ENCODE data around the gene CXXC5. TPM values are rescaled to one million over a fixed set of nuclear protein-coding genes. Genes with fewer than 3 reads are reported as not detected.

Gene CXXC5
- total RNA-seq, 4 donors from 2014 or later: 26.5 to 50.7 (median 36.2) TPM

DNA sequence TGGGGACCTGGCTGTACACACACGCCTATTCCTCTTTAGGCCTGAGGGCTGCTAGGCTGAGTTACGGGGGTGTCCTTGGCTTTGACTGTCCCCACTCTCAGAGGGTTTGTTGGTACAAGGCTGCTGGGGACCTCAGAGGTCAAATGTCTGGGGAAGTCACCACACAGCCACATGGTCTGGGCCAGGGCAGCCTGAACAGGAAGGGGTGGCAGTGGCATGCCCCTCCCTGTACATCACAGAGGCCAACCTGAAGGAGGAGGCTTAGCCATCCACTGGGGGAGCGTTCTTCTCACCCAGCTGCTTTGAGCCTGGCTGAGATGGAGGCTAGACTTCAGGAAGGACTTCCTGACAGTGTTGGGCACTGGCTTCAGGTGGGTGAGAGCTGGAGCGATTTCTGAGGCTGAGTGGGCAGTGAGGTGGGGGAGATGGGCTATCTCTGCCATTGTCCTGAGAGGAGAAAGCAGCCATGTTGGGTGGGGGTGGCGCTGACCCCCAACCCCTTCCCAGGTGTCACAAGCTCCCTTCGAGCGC is 36.3 kb downstream of the CXXC5 start:
- in situ Hi-C loops (cut with MboI; ENCODE audit: low pct_ligation_motif_present in 1 of 4, low pct_unique_long_range_greater_than_20kb in 1 of 4, low sequenced_read_pairs in 3 of 4) (no loop called here), intact Hi-C loops (cut with DNase I; ENCODE audit: low total_unique reads) (no loop called here)
- H3K36me3 ChIP-seq: peaks cover 0 to 5% (median 0%) of the 10 kb centered on the region in 4 donors
- TF ChIP-seq, protein P1, sequence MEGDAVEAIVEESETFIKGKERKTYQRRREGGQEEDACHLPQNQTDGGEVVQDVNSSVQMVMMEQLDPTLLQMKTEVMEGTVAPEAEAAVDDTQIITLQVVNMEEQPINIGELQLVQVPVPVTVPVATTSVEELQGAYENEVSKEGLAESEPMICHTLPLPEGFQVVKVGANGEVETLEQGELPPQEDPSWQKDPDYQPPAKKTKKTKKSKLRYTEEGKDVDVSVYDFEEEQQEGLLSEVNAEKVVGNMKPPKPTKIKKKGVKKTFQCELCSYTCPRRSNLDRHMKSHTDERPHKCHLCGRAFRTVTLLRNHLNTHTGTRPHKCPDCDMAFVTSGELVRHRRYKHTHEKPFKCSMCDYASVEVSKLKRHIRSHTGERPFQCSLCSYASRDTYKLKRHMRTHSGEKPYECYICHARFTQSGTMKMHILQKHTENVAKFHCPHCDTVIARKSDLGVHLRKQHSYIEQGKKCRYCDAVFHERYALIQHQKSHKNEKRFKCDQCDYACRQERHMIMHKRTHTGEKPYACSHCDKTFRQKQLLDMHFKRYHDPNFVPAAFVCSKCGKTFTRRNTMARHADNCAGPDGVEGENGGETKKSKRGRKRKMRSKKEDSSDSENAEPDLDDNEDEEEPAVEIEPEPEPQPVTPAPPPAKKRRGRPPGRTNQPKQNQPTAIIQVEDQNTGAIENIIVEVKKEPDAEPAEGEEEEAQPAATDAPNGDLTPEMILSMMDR (IDR thresholded peaks at IDR 0.05): no peak
- TF ChIP-seq POLR2AphosphoS5 (IDR thresholded peaks at IDR 0.05): no peak
- no peak for TF ChIP-seq POLR2A (IDR thresholded peaks at IDR 0.05)
- no peak for TF ChIP-seq EP300 (IDR thresholded peaks at IDR 0.05; ENCODE audit: low read depth)
- H3K9me3 ChIP-seq: no peaks in the 10 kb centered on the region
- WGBS, 2 donors (ENCODE audit: low coverage in 1 of 2): 89% methylated on average over 6 of the region's 7 CpGs; no CpG with 5 or more reads in 1 of the 2 donors
- H3K27ac ChIP-seq: no peak overlapping the region
- H3K4me3 ChIP-seq: no peak overlapping the region
- H3K4me1 ChIP-seq: peaks cover 1 to 5% (median 3%) of the 10 kb centered on the region in 4 donors
- DNase-seq: no peak
- H3K27me3 ChIP-seq: no peaks in the 10 kb centered on the region

DNA sequence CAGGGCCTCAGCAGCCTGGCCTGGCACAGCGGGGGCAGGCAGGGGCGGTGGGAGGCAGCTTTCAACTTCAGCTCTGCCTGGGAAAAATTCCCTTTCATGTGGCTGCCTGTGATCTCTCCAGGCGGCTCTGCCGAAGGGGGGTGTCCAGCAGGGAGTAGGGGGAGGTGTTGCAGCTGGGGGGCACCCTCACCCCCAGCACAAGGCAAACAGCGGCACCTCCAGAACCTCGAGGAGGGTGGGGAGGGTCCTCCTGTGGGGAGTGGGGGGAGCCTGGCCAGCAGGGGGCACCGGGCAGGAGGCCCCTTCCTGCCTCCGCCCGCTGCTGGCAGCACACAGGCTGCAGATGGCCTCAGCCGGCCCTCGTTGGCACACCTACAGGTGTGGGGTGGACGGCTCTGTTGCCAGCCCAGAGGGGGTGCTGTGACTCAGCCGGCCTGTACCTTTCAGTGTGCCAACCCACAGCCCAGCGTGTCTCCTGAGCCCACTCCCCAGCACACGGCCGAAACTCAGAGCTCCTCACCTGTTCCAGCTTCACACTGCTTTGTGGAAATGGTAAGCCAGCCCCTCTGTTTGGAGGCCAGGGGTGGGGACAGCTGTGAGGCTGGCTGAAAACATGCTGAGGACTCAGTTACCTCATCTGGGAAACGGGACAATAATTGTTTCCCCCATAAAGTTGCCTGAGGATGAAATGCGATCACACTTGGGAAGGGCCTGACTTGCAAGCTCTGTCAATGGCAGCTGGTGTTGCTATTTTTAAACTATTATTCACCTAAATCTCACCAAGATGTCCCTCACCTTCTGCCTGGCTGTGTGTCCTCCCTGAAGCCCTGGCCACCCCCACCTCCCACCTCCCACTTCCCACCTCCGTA is 37.0 kb downstream of the CXXC5 start:
- in situ Hi-C loops (cut with MboI; ENCODE audit: low pct_ligation_motif_present in 1 of 4, low pct_unique_long_range_greater_than_20kb in 1 of 4, low sequenced_read_pairs in 3 of 4): no loop called here
- DNase-seq: no peak
- H3K4me1 ChIP-seq: peaks cover 7 to 11% (median 9%) of the 10 kb centered on the region in 4 donors
- TF ChIP-seq EP300 (IDR thresholded peaks at IDR 0.05; ENCODE audit: low read depth) (no peak), POLR2A (IDR thresholded peaks at IDR 0.05) (no peak), POLR2AphosphoS5 (IDR thresholded peaks at IDR 0.05) (no peak)
- TF ChIP-seq, protein P1 (IDR thresholded peaks at IDR 0.05): no peak
- 77 to 90% methylated on average over 3 to 7 of the region's 19 CpGs for WGBS, 2 donors (ENCODE audit: low coverage in 1 of 2)
- no peak overlapping the region for H3K4me3 ChIP-seq
- no peaks in the 10 kb centered on the region for H3K27me3 ChIP-seq
- peaks cover 0 to 5% (median 0%) of the 10 kb centered on the region in 4 donors for H3K36me3 ChIP-seq
- intact Hi-C loops (cut with DNase I; ENCODE audit: low total_unique reads): no loop called here
- H3K9me3 ChIP-seq: no peaks in the 10 kb centered on the region
- no peak overlapping the region for H3K27ac ChIP-seq

- WGBS, 2 donors (ENCODE audit: low coverage in 1 of 2): 79% methylated on average over 5 of the region's 5 CpGs; no CpG with 5 or more reads in 1 of the 2 donors
- in situ Hi-C loops (cut with MboI; ENCODE audit: low pct_ligation_motif_present in 1 of 4, low pct_unique_long_range_greater_than_20kb in 1 of 4, low sequenced_read_pairs in 3 of 4): no loop called here
- Histone ChIP-seq H3K27me3 (no peaks in the 10 kb centered on the region), H3K27ac (no peak overlapping the region), H3K9me3 (no peaks in the 10 kb centered on the region), H3K4me1 (peaks cover 7 to 17% (median 15%) of the 10 kb centered on the region in 4 donors), H3K4me3 (no peak overlapping the region), H3K36me3 (peaks cover 0 to 5% (median 0%) of the 10 kb centered on the region in 4 donors)
- TF ChIP-seq EP300 (IDR thresholded peaks at IDR 0.05; ENCODE audit: low read depth) (no peak), POLR2AphosphoS5 (IDR thresholded peaks at IDR 0.05) (no peak), POLR2A (IDR thresholded peaks at IDR 0.05) (no peak)
- TF ChIP-seq, protein P1 (IDR thresholded peaks at IDR 0.05): no peak
- intact Hi-C loops (cut with DNase I; ENCODE audit: low total_unique reads): no loop called here
- DNase-seq: no peak
These were observed 37.7 kb downstream of the CXXC5 start for GRCh38 chr5:139685886-139686285.

GRCh38 chr5:139686356-139686705 is 38.2 kb downstream of the CXXC5 start:
- H3K4me3 ChIP-seq: no peak overlapping the region
- 69 to 82% methylated on average over 2 to 5 of the region's 5 CpGs for WGBS, 2 donors (ENCODE audit: low coverage in 1 of 2)
- in situ Hi-C loops (cut with MboI; ENCODE audit: low pct_ligation_motif_present in 1 of 4, low pct_unique_long_range_greater_than_20kb in 1 of 4, low sequenced_read_pairs in 3 of 4): no loop called here
- no peak for DNase-seq
- H3K9me3 ChIP-seq: no peaks in the 10 kb centered on the region
- H3K27ac ChIP-seq: no peak overlapping the region
- TF ChIP-seq EP300 (IDR thresholded peaks at IDR 0.05; ENCODE audit: low read depth): no peak
- no peak for TF ChIP-seq POLR2AphosphoS5 (IDR thresholded peaks at IDR 0.05)
- TF ChIP-seq POLR2A (IDR thresholded peaks at IDR 0.05): no peak
- TF ChIP-seq, protein P1 (IDR thresholded peaks at IDR 0.05): no peak
- H3K36me3 ChIP-seq: peaks cover 0 to 1% (median 0%) of the 10 kb centered on the region in 4 donors
- H3K4me1 ChIP-seq: peaks cover 7 to 17% (median 15%) of the 10 kb centered on the region in 4 donors
- intact Hi-C loops (cut with DNase I; ENCODE audit: low total_unique reads): no loop called here
- H3K27me3 ChIP-seq: no peaks in the 10 kb centered on the region
